Stimulated activated CD4-positive, alpha-beta T cell treated with anti-CD3 and anti-CD28 coated beads, Interleukin-4, amount 100 ng/mL, for 4 hours (primary cell): ENCODE measurements around the gene AKAP13.
"Not testable (repeated sequence)": the region's sequence is repeated elsewhere in the genome, so short reads cannot be mapped to it uniquely, and the experiment has no call there.

Source experiments
- DNase-seq, 2 experiments: peaks; one replicate each; pipeline ENCODE4 v3.0.0-alpha.2; 2020

Gene AKAP13

DNA sequence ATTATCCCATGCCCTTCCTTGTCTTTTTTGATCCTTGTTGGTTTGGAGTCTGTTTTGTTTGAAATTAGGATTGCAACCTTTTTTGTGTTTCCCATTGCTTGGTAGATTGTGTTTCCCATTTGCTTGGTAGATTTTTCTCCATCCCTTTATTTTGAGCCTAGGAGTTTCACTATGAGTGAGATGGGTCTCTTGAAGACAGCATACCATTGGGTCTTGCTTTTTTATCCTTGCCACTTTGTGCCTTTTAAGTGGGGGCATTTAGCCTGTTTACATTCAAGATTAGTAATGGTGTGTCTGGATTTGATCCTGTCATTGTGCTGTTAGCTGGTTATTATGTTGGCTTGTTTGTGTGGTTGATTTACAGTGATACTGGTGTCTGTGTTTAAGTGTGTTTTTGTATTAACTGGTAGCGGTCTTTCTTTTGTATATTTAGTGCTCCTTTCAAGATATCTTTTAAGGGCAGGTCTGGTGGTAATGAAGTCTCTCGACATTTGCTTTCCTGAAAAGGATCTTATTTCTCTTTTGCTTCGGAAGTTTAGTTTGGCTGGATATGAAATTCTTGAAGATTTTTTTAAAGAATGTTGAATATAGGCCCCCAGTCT is 70.8 kb downstream of the AKAP13 start:
- DNase-seq = no peak

DNA sequence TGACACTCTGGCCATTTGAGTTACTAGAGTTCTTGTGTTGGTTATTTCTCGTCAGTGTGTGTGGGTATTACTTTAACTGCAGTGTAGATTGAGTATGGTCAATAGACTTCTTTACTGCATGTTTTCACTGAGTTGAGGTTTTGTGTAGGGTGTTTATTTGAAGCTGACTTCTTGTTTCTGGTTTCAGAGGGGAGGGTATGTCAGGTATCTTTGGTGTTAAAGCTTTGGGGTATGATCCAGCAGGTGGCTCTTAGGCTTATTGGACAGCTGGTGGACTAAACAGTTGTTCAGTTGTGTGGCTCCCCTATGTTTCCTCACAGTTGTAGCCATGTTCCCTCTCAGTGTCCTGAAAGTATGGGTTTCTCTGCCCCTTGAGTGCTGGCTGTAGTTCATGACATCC is 72.0 kb downstream of the AKAP13 start:
- DNase-seq = no peak

DNA sequence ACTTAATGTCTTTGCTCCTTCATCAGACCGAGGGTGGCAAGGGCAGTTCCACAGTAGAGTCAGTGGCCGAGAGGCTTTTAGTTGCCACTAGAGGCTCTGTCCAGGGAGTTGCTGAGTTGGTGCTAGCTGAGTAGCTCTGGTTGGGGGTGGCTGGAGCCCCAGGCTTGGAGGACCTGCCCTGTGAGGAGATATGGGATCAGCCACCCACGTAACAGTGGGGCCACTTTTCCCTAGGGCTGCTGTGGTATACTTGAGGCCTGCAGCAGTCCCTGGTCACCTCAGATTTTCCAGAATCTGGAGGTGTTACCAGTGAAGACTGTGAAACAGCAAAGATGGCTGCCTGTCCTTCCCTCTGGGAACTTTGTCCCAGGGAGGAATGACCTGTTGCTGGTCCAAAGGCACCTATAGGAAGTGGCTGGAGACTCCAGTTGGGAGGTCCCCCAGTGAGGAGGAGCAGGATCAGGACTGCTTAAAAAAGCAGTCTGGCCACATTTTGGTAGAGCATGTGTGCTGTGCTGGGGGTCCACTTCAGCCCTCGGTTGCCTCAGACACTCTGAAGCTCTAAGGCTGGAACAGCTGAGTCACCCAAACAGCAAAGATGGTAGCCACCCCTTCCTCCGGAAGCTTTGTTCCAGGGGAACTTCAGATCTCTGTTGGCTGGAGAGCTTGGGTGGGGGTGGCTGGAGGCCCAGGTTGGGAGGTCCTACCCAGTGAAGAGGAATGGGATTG is 72.9 kb downstream of the AKAP13 start:
- DNase-seq = no peak

DNA sequence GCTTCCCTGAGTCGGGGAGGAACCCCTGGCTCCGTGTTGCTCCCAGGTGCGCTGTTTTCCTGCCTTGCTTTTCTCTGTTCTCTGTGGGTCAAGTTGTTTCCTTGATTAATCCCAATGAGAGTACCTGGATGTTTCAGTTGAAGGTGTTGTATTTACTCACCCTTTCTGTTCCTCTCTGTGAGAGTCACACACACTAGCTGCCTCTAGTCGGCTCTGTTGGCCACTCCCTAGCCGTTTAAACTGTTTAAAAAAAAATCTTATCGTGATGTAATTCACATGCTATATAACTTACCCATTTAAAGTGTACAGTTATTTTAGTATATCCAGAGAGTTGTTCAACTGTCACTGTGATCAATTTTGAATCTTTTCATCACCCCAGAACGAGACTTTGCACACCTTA is 74.0 kb downstream of the AKAP13 start:
- DNase-seq = no peak

DNA sequence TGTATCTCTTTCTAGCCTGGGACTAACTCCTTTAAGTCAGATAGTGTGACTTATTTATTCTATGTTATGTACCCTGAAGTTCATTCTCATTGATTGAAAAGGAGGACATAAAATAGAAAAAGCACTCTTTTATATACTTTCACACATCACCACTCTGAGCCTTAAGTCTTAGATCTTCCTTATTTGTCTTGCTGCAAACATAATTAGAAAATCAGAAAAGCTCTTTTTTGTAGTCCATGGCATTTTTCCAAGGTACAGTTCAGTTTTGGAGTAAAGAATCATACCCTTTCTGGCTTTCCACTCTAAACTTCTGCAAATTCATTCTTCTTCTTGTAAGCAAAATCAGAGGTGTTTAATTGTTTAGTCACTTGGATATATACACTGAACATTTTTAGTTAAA is 75.5 kb downstream of the AKAP13 start:
- DNase-seq = no peak

DNA sequence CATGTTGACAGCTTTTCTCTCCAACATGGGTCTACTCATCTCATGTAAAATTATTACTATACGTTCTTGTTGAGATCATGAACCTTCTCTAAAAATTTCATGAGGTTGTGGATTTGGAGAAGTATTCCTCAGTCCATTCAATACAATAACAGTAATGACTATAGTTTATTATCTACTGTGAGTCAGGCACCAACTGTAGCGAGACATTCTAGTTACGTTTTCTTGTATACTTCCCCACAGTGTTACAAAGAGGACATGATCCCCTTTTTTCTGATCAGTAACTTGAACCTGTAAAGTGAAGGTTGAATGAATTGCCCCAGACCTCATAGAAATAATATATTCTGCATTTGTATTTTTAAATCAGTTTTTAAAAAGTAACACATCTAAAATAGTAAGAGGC is 76.4 kb downstream of the AKAP13 start:
- DNase-seq = no peak

DNA sequence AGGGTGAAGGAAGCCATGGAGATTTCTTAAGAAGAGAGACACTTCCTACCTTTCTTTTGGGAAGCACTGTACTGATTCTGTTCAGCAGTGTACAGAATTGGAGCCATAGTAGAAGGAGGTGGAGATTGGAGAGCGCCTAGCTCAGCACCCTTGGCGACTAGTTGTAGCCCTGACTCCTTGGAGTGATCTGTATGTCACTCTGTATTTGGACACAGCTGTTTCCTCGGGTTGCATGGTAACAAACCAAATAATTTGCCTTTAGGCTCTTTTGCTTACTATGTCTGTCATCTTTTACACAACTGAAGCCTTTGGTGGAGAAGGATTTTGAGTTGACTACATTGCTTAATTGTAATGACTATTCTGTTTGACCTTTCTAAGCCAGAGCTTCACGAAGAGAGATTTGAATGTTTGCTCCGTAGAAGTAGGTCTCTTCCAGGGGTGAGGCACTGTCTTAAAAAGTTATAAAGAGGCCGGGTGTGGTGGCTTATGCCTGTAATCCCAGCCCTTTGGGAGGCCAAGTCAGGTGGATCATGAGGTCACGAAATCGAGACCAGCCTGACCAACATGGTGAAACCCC is 77.1 kb downstream of the AKAP13 start:
- DNase-seq = no peak

DNA sequence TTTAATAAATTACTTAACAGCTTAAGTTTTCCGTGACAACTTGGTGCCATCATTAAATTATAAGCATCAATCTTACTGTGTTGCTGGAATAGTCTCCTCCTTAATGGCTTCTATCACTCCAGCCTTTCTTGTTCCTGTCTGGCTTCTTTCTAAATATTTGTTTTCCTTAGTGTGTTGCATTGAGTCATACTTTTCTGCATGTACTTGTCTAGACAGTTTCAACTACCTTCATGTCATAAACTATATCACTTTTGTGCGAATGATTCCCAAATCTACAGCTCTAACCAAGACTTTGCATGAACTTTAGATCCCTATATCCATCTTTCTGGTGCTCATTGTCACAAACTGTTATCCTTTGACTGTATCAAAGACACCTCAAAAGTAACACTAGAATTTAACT is 78.4 kb downstream of the AKAP13 start:
- no peak for DNase-seq

DNA sequence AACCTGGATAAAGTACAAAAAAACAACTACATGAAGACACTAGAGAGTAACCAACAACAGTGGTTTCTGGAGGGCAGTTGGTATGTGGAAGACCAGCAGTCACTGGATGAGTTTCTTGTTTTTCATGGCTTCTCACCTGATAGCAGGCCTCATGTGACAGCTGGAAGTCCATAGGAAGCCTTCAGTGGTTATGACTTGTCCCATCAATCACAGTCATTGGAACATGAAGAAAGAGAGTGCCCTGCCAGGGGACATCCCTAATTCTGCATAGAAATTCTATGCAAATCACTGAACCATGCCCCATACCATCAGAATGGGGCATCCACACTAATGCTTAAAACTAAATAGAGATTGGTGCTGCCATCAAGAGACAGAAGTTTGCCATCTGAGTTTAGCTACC is 81.6 kb downstream of the AKAP13 start:
- no peak for DNase-seq

DNA sequence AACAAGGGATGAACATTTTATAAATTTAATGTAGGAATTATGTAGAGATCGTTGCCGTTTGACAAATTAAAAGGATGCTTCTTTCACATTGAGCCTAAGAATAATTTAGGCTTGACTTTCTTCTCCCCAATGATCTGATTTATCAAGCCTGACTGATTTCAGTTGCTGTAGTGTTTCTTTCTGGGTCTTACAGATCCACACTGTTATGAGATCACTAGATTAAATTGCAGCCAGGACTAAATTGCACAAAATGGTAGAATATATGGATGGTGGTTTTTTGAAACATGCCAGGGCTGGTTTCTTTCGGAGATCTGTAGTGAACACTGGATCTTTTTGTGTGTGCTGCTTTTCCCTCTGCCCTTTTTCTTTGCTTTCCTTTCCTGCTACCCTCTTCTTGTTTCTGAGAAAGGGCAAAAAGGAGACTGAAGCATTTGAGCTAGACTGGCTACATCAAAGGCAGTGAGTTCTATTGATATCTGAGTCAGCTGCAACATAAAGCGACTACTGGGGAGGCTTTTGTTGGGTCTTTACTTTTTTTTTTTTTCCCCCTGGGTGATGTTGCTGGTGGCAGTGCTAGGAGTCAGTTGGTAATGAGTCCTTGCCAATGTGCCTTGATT is 83.0 kb downstream of the AKAP13 start:
- no peak for DNase-seq

DNA sequence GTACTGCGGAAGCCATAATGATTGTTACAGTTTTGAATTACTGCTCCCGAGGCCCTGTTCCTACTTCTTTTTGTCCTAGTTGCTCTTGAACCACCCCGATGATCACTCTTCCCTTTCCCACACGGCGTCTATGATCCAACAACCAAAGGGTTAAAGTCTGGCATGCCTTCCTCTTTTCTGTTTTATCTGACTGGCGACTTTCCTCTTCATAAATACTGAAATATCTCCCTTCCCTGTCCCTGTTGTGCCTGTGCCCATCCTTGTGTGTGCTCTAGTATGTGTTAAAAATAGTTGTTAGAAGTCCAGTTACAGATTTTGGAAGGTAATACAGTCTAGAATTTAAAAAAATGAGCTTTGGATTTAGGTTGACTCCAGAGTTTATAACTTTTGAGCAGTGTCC is 83.6 kb downstream of the AKAP13 start:
- DNase-seq = no peak

DNA sequence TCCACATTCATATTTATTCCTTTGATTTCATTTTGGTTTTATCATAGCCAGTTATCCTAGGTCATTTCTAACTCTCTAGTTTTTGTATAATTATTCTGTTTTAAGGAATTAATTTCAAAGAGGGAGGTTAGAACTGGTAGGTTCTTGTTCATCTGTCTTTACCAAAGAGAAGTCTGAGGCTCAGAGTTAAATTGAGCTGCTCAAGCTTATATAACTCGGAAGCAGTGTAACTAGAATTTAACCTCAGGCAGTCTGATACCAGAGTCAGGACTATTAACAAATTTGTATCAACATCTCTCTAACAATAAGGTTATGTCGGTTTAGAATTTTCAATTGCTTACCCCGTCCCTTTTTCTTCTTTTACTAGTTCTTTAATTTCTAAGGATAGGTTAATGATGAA is 84.1 kb downstream of the AKAP13 start:
- no peak for DNase-seq

DNA sequence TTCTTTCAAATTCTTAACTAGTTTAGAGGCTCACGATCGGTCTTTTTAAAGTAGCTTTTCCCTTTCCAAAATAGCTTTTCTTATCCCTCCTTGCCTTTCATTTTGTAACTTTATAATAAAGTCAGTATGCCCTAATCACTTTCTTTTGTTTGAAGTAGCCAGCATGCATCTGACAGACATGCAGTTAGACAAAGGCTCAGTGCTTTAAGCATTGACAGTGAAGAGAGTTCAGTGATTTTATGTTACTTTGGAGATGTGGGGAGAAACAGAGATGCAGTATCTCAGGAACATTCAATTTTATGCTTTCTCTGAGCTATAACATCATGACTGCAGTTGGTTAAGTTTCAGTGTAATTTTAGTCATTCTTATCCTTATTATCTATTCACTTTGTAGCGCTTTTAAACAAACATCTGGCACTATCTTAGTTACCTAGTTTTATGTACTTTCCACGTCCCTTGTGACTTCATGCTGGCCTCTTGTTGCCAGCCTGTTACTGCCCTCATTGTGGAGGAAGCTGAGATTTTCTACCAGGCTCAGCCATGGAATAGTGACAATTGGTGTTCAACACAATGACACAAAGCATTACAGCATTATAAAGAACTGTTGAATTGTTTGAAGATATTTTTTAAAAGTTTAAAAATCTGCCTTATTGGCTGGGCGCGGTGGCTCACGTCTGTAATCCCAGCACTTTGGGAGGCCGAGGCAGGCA is 90.3 kb downstream of the AKAP13 start:
- no peak for DNase-seq

DNA sequence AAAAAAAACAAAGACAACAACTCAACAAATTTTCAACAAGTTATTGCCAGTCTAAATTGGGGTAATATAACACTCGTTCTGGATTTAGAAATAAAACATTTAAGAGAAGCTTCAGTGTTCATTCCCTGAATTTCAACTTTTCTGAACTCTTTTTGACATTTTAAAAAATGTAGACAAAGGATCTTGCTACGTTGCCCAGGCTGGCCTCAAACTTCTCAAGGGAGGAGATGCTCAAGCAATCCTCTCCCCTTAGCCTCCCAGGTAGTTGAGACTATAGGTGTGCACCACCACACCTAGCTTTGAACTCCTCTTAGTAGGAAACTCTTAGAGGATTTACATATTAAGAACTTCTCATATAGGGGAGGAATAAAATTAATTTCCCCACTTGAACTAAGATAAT is 91.9 kb downstream of the AKAP13 start:
- no peak for DNase-seq

DNA sequence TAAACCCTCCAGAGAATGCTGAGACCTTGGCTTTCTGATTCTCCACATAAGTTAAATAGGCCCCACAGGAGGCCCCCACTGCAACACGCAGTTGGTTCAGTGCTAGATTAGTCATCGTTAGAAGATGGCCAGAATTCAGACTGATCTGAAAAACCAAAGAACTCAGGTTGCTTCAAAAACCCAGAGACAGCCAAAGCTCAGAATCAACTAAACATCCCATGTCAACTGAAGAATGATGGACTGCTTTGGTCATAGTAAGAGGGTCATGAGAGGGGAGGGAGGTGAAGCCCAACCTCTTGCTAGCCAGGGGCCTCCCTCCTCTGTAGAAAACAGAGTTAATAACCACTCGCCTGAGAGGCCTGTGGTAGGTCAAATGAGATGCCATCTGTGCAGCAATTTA is 93.1 kb downstream of the AKAP13 start:
- no peak for DNase-seq

DNA sequence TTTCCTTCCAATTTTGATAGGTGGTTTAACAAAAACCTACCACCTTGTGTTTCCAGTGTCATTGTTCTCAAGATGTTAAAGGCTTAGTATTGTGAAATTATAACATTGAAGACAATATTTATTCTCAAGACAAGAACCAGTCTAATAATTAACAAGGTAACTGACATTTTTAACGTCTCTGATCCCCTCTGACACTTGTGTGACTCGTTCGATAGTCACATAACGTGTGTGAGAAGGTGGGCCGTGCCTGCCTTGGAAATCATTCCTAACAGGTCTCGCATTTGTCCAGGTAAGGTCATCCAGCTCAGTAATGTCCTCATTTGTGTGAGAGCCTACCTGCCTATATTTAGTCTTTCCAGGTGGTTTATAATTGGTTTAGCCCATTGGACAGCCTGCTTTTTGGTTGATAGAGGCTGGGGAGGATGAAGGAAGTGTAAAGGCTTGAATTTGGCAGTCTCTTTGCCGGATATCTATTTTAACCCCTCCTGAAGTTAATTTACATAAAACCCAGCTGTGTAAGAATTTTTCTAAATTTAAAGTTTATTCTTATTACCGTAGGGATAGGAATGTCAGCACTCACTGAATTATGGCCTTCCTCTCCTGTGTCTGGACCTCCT is 94.4 kb downstream of the AKAP13 start:
- DNase-seq = no peak

DNA sequence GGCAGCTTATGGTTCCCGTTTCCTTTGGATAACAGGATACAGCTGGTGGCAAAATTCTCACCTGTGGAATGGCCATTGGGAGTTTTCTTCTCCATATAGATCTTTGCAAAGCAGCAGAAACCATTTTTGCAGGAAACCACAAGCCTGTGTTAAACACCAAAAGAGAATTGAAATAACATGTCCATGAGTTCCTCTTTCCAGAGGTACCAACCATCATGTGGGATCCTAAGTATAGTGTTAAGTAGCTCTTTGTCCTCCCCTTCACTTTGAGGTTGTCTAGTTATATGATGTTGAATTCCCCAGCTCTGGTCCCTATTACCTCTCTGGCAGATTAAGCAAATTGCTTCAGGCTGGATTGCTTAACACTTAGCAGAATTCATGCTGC is 94.9 kb downstream of the AKAP13 start:
- DNase-seq = no peak

DNA sequence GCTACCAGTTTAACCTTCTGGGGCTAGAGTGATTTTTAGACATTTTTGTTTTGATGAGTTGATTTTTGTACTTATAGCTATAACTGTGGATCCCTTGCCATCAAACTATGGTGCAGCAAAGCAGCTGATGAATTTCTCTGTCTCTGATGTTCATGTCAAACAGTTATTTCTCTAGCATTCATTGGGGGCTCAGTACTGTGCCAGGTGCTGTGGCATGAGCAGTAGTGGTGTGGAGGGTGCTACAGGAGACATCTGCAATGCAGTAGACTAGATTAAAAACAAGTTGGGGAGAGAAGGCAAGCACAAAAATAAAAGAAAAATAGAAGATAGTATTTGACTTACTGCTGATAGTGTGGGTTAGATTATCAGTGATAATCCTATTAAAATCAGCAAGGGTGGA is 95.3 kb downstream of the AKAP13 start:
- no peak for DNase-seq

DNA sequence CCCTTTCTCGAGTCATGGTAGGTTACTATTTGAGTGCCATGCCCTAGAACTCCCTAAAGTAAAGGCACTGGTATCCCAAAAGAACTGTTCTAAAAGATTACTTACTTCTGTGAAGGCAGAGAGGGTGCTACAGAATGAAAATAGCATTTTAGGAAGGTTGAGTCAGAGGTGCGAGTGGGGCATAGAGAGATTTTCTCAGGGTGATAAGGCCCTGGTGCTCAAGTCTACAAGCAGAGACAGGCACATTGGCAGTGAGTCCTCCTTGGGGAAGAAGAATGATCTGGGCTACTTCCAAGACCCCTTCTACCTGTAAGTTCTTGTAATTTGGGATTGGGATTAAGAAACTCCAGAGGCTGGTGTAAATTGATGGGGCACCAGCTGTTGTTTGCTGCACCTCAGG is 96.7 kb downstream of the AKAP13 start:
- no peak for DNase-seq

DNA sequence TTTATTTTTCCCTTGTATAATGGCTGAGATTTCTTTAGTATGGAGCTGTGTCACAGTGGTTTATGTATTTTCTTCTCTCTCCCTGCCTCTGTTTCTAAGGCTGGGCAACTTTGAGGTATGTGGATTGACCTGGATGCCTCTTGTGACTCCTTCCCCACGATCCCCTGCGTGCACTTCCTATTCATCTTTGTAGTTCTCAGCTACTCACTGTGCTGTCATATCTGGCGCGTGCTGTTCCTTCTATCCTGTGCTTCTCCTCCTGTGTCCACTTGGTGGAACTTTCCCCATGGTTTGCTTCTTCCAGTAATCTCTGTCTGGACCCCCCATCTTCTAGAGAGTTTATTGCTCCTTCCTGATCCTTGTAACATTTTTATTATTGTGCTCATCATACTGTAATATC is 97.3 kb downstream of the AKAP13 start:
- DNase-seq = no peak

DNA sequence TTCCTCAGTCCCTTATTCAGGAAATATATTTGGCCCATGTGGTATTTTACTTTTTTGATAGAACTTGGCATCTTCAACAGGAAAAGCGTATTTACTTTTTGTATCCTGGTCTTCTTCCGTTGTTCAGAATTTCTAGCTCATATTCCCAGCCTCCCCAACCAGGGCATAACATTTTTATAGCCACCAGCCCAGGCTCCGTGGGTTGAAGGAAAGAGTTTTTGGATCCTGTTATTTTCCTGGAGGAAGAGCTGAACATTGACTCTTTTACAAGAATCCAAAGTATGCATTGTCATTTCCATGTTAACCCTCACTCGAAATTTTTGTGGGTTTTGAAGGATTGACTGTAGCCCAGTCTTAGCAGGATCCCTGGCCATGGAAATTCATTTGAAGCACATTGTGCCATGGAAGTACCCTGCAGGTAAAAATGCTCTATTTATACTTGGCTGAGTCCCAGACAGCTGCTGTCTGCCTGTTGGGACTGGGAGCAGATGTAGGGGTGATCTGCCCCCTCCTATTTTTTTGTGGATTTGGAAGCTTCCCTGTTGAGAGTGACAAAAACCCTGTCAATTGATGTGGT is 98.8 kb downstream of the AKAP13 start:
- no peak for DNase-seq

DNA sequence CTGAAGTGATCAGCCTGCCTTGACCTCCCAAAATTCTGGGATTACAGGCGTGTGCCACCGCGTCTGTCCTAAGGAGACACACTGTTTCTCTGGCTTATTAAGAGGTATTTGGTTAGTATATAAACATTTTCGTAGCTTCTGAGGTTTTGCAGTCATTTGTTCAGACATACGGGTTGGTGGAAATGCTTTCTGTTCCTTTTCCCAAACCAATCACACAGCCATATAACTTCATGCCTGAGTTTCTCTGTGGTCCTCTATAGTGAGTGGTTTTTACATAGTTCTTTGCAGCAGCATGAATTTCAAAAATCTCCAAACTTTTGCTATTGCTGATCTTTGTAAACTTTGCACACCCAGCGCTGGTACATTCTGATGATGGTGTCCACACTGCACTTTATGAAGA is 100.5 kb downstream of the AKAP13 start:
- no peak for DNase-seq

DNA sequence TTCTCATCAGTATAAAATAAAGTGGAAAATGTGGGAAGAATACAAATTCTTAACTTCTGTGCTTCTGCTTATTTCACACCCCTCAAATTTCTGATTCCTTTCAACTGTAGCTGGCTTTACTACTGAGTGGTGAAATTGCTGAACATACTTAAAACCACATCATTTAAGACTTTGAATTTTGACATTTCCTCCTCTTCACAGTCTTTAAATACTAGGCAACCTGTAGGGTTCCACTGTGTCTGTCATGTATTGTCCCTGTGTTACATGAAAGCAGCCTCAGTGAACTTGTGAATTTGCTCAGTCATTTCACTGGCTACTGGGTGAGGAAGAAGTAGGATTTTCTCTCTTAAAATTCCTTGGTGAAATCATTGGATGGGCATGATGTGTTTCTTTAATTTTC is 101.1 kb downstream of the AKAP13 start:
- DNase-seq = not testable (repeated sequence)
